Measurements from ENCODE around the gene TMEM219. TPM values are rescaled to one million over a fixed set of nuclear protein-coding genes. Genes with fewer than 3 reads are reported as not detected.

TMEM219 gene
- 10 to 100 TPM; 67.5 to 71.9 TPM for total RNA-seq

DNA sequence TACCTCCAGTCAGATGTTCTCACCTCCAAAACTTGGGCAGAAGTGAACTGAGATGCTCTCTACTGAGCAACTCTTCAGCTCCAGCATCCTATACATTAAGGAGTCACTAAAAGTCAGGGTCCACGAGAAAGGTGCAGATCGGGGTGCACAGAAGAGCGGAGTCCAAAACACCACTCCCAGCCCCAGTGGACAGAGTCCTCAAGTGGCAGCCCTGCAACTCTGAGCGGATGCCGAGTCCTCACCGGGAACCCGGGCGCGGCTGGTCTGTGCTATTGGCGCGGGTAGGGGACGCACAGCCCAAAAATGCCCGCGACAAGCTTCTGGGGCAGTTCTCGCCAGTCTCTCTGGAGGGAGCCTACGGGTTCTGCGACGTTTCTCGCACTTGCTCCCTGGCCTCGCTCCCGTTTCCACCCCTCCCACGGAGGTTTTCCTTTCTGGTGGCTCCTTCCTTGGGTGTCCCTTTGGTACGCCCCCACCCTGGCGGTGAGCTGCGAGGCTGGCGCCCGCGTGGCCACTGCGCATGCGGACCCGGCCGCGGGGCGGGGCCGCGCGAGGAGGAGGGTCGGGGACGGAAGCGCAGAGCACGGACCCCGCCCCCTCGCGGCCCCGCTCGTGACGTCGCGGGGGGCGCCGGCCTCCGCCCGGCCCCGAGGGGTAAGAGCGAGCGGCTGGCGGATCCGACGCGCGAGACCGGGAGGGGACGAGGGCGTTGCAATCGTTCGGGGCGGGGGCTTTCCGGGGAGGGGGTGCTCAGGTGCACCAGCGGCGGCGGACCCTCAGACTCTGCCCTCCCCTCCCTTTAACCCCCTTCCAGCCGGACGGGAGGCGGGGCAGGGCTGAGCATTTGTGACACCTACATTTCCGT lies at the start of gene TMEM219:
Gene TMEM219, plus strand, starts transcription at position 601 of the 865 bp plus-strand sequence. CDS start 1,065 bp downstream, outside the sequence.
- Histone ChIP-seq H3K27ac (peak within 1 kb of the TSS; percentile 72 to 92 (median 81)), H3K4me1 (peaks cover 16% of the 10 kb centered on the region), H3K27me3 (no peaks in the 10 kb centered on the region), H3K4me3 (peak within 1 kb of the TSS; percentile 19 to 66), H3K9me3 (no peaks in the 10 kb centered on the region), H3K36me3 (replicated peaks in 1 of 2; ENCODE audit: insufficient read depth in 1 of 2, low read depth in 2 of 2) (no peaks in the 10 kb centered on the region)
- TF ChIP-seq, protein P1, sequence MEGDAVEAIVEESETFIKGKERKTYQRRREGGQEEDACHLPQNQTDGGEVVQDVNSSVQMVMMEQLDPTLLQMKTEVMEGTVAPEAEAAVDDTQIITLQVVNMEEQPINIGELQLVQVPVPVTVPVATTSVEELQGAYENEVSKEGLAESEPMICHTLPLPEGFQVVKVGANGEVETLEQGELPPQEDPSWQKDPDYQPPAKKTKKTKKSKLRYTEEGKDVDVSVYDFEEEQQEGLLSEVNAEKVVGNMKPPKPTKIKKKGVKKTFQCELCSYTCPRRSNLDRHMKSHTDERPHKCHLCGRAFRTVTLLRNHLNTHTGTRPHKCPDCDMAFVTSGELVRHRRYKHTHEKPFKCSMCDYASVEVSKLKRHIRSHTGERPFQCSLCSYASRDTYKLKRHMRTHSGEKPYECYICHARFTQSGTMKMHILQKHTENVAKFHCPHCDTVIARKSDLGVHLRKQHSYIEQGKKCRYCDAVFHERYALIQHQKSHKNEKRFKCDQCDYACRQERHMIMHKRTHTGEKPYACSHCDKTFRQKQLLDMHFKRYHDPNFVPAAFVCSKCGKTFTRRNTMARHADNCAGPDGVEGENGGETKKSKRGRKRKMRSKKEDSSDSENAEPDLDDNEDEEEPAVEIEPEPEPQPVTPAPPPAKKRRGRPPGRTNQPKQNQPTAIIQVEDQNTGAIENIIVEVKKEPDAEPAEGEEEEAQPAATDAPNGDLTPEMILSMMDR (IDR thresholded peaks at IDR 0.05) = peak; percentile 30 to 84 (median 75)
- peak; percentile 49 to 62 (median 58) for TF ChIP-seq POLR2A (IDR thresholded peaks at IDR 0.05)
- DNase-seq (peak; percentile 90 to 93 (median 91)), ATAC-seq (peak; percentile 98)
- intact Hi-C loops (cut with DNase I) = no loop called here
- WGBS, 2 donors = 0 to 1% methylated on average over 16 to 58 of the region's 75 CpGs

DNA sequence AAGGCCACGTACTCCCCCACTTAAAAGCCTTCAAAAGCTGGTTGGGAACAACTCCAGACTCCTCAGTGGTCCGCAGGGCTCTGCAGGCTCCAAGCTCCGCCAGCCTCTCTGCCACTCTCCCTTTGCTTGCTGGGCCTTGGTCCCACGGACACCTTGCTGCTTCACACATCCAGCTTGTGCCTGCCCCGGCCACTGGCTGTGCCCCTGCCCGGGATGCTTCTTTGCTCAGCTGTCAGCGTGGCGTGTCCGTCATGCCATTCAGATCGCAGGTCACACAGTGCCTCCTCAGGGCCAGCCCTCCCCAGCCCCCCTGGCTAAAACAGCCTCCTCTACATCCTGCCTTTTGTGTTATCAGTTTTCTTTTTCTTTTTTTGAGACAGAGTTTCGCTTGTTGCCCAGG lies 49.8 kb upstream of the TMEM219 start:
- TF ChIP-seq, protein P1 (IDR thresholded peaks at IDR 0.05) = no peak
- no peak for TF ChIP-seq POLR2A (IDR thresholded peaks at IDR 0.05)
- intact Hi-C loops (cut with DNase I) = no loop called here
- no peak overlapping the region for H3K27ac ChIP-seq
- no peaks in the 10 kb centered on the region for H3K27me3 ChIP-seq
- no peaks in the 10 kb centered on the region for H3K4me1 ChIP-seq
- WGBS, 2 donors = 81 to 84% methylated on average over 10 of the region's 11 CpGs
- DNase-seq = no peak
- no peak for ATAC-seq
- no peaks in the 10 kb centered on the region for H3K9me3 ChIP-seq
- peaks cover 0 to 2% of the 10 kb centered on the region in 2 donors for H3K36me3 ChIP-seq (replicated peaks in 1 of 2; ENCODE audit: insufficient read depth in 1 of 2, low read depth in 2 of 2)
- H3K4me3 ChIP-seq = no peak overlapping the region

DNA sequence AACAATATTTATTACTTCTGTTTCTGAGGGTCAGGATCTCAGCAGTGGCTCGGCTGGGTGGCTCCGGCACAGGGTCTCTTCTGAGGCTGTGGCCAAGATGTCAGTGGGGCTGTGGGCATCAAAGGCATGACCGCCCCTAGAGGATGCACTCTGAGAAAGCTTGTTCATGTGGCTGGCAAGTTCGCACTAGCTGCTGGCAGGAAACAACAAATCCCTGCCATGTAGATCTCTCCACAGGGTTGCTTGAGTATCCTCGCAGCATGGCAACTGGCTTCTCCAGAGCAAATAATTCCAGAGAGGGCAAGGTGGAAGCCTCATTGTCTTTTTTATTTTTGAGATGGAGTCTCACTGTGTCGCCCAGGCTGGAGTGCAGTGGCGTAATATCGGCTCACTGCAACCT lies 48.4 kb upstream of the TMEM219 start:
- DNase-seq = no peak
- WGBS, 2 donors = 93 to 99% methylated on average over 8 of the region's 8 CpGs
- no peak overlapping the region for H3K4me3 ChIP-seq
- TF ChIP-seq POLR2A (IDR thresholded peaks at IDR 0.05) = no peak
- TF ChIP-seq, protein P1 (IDR thresholded peaks at IDR 0.05) = no peak
- intact Hi-C loops (cut with DNase I) = no loop called here
- H3K27ac ChIP-seq = no peak overlapping the region
- no peak for ATAC-seq
- H3K27me3 ChIP-seq = no peaks in the 10 kb centered on the region
- H3K36me3 ChIP-seq (replicated peaks in 1 of 2; ENCODE audit: insufficient read depth in 1 of 2, low read depth in 2 of 2) = peaks cover 0 to 2% of the 10 kb centered on the region in 2 donors
- H3K9me3 ChIP-seq = no peaks in the 10 kb centered on the region
- no peaks in the 10 kb centered on the region for H3K4me1 ChIP-seq

- H3K4me3 ChIP-seq = no peak overlapping the region
- no peaks in the 10 kb centered on the region for H3K27me3 ChIP-seq
- WGBS, 2 donors = 65 to 68% methylated on average over 6 of the region's 6 CpGs
- intact Hi-C loops (cut with DNase I) = no loop called here
- peaks cover 0 to 10% of the 10 kb centered on the region in 2 donors for H3K36me3 ChIP-seq (replicated peaks in 1 of 2; ENCODE audit: insufficient read depth in 1 of 2, low read depth in 2 of 2)
- H3K9me3 ChIP-seq = no peaks in the 10 kb centered on the region
- ATAC-seq (no peak), DNase-seq (no peak)
- no peaks in the 10 kb centered on the region for H3K4me1 ChIP-seq
- TF ChIP-seq POLR2A (IDR thresholded peaks at IDR 0.05) = no peak
- TF ChIP-seq, protein P1 (IDR thresholded peaks at IDR 0.05) = no peak
- H3K27ac ChIP-seq = peak overlapping the region in 1 of 4 donors; percentile 14
Observed at GRCh38 chr16:29915590-29916247, 46.2 kb upstream of the TMEM219 start.
